HG02938 (cell line): ENCODE data around the gene MED27.

Experiments used
- ATAC-seq: cut with Tn5 transposase; IDR thresholded peaks from one replicate; pipeline ENCODE4 v1.9.1; 2021; ENCODE audit warnings: mild to moderate bottlenecking, moderate library complexity; ENCODE audit not compliant: unreplicated experiment

MED27 gene

GRCh38 chr9:131867611-131868192 is 212.0 kb downstream of the MED27 start:
- ATAC-seq = no peak

GRCh38 chr9:131865446-131866195 is 214.0 kb downstream of the MED27 start:
- no peak for ATAC-seq

GRCh38 chr9:131864531-131864930 is 215.1 kb downstream of the MED27 start:
- ATAC-seq = no peak

- ATAC-seq = no peak
Measured at GRCh38 chr9:131863306-131863896, 216.3 kb downstream of the MED27 start.

GRCh38 chr9:131862261-131862660 is 217.4 kb downstream of the MED27 start:
- no peak for ATAC-seq

GRCh38 chr9:131860430-131860829 is 219.2 kb downstream of the MED27 start:
- ATAC-seq = no peak

GRCh38 chr9:131858147-131858546 is 221.5 kb downstream of the MED27 start:
- no peak for ATAC-seq

GRCh38 chr9:131856105-131856504 is 223.6 kb downstream of the MED27 start:
- ATAC-seq = no peak

GRCh38 chr9:131854896-131855613 is 224.6 kb downstream of the MED27 start:
- no peak for ATAC-seq

- ATAC-seq = no peak
Measured at GRCh38 chr9:131854334-131854733, 225.3 kb downstream of the MED27 start.

- ATAC-seq = no peak
Measured at GRCh38 chr9:131853434-131853833, 226.2 kb downstream of the MED27 start.

GRCh38 chr9:131851414-131851813 is 228.3 kb downstream of the MED27 start:
- no peak for ATAC-seq

GRCh38 chr9:131849391-131849790 is 230.3 kb downstream of the MED27 start:
- ATAC-seq = no peak

GRCh38 chr9:131848570-131849160 is 231.0 kb downstream of the MED27 start:
- no peak for ATAC-seq

GRCh38 chr9:131847665-131848354 is 231.9 kb downstream of the MED27 start:
- ATAC-seq = no peak

GRCh38 chr9:131845305-131846298 is 234.1 kb downstream of the MED27 start:
- ATAC-seq = no peak

- ATAC-seq = no peak
Measured at GRCh38 chr9:131844745-131845118, 234.9 kb downstream of the MED27 start.

GRCh38 chr9:131843989-131844744 is 235.5 kb downstream of the MED27 start:
- ATAC-seq = no peak
